ENCODE data around the gene GRAMD1A. TPM values are rescaled to one million over a fixed set of nuclear protein-coding genes. Genes with fewer than 3 reads are reported as not detected.

The GRAMD1A gene
- total and polyA plus RNA-seq, 9 of the 15 experiments (the other 6 are each of a cell fraction or from before 2014, with no cell fraction given), result 1.4 to 63.8 (median 38.5) TPM

- TF ChIP-seq FIP1L1 (IDR thresholded peaks at IDR 0.05; ENCODE audit: low read depth, low read length, poor library complexity, severe bottlenecking) (no peak), CREBBP (IDR thresholded peaks at IDR 0.05; ENCODE audit: low read depth, low read length) (no peak), DNMT1 (IDR thresholded peaks at IDR 0.05) (no peak), CREM (IDR thresholded peaks at IDR 0.05; ENCODE audit: low read depth) (no peak), HMGXB4 (CRISPR knock-in tag; IDR thresholded peaks at IDR 0.05) (no peak), HNRNPLL (IDR thresholded peaks at IDR 0.05; ENCODE audit: low read depth, low read length, poor library complexity, severe bottlenecking) (peak; percentile 2), NFXL1 (CRISPR knock-in tag; IDR thresholded peaks at IDR 0.05) (no peak), HDAC2 (IDR thresholded peaks at IDR 0.05) (no peak), FOXP4 (CRISPR knock-in tag; IDR thresholded peaks at IDR 0.05; ENCODE audit: borderline replicate concordance) (no peak), CC2D1A (IDR thresholded peaks at IDR 0.05) (peak; percentile 62; the same call in 1 of the 2 replicates), SP2 (IDR thresholded peaks at IDR 0.05; ENCODE audit: extremely low read depth, low read depth, low read length, poor library complexity, severe bottlenecking) (no peak), RBM17 (IDR thresholded peaks at IDR 0.05; ENCODE audit: borderline replicate concordance, low read depth, low read length) (no peak)
These were observed 37.2 kb upstream of the GRAMD1A start (continued) for GRCh38 chr19:34962687-34963572.
